Transverse colon (tissue), 4 donors: ENCODE measurements around the gene CLASRP. TPM values are rescaled to one million over a fixed set of nuclear protein-coding genes. Genes with fewer than 3 reads are reported as not detected.

Source experiments
- DNase-seq: peaks from one replicate; pipeline ENCODE4 v3.0.0-alpha.2; 2019
- H3K27ac ChIP-seq, 4 donors: fragments of 200-600 bp; sonication (generic); 2 replicates each; pipeline ENCODE4 v1.5.1; 2016 to 2018; ENCODE audit warnings: inconsistent platforms in 4 of 4
- H3K27me3 ChIP-seq: fragments of 200-600 bp; sonication (generic); 2 replicates; pipeline ENCODE4 v1.5.1; 2017; ENCODE audit warnings: inconsistent platforms
- H3K36me3 ChIP-seq, 4 donors: fragments of 200-600 bp; sonication (generic); 2 replicates each; pipeline ENCODE4 v1.5.1; 2017 to 2019; ENCODE audit warnings: inconsistent platforms in 4 of 4
- H3K4me1 ChIP-seq, 4 donors: fragments of 200-600 bp; sonication (generic); 2 replicates each; pipeline ENCODE4 v1.5.1; 2017 to 2020; ENCODE audit warnings: inconsistent platforms in 4 of 4
- H3K4me3 ChIP-seq, 4 donors: fragments of 200-600 bp; sonication (generic); 1 replicate in 1 of 4; 2 replicates in 3 of 4; pipeline versions ENCODE4 v1.5.1 to v1.6.1; 2017 to 2019; ENCODE audit warnings: inconsistent platforms in 4 of 4
- H3K9me3 ChIP-seq, 2 donors: fragments of 200-600 bp; sonication (generic); 2 replicates each; pipeline ENCODE4 v1.5.1; 2017 to 2019; ENCODE audit warnings: inconsistent platforms in 2 of 2
- EP300 ChIP-seq: sonication (generic); formaldehyde crosslinking; IDR thresholded peaks from one replicate; pipeline ENCODE4 v1.6.1; 2017; ENCODE audit warnings: antibody characterized with exemption, low read depth
- POLR2A ChIP-seq: fragments of 450-650 bp; IDR thresholded peaks from one replicate; pipeline ENCODE4 v1.6.1; 2016; ENCODE audit warnings: antibody characterized with exemption, mild to moderate bottlenecking, moderate library complexity
- POLR2AphosphoS5 ChIP-seq, 3 donors: sonication (generic); formaldehyde crosslinking; IDR thresholded peaks; one replicate each; pipeline ENCODE4 v1.6.1; 2016; ENCODE audit warnings: antibody characterized with exemption in 3 of 3
- WGBS, 2 donors: methylation state at CpG; one replicate each; pipeline ENCODE4 v1.1.5; 2018; ENCODE audit warnings: low coverage in 1 of 2; 5-methylcytosine and 5-hydroxymethylcytosine counted together
- in situ Hi-C, 4 donors: fragments of 200-750 bp; cut with MboI; loops; one replicate each; pipeline versions ENCODE4 v1.15.0 to v1.15.1; 2017; ENCODE audit warnings: low sequenced_read_pairs in 3 of 4, low pct_ligation_motif_present in 1 of 4, low pct_unique_long_range_greater_than_20kb in 1 of 4
- intact Hi-C: fragments of 100-400 bp; cut with DNase I; formaldehyde crosslinking; loops from one replicate; pipeline ENCODE4 v1.15.1; 2023; ENCODE audit warnings: low total_unique reads
- total RNA-seq, 4 donors: library from RNA; depleted of rRNA; stranded (reverse); fragments of >200 nt; gene quantifications; one replicate each; pipeline ENCODE4 v1.1.0, GENCODE V29; 2016
- TF ChIP-seq, protein P1 (sequence below), 5 experiments: fragments of 200-600 bp in 3 of 5; fragments of 450-650 bp in 2 of 5; sonication (generic) in 3 of 5; IDR thresholded peaks; 1 replicate in 2 of 5; 2 replicates in 3 of 5; pipeline ENCODE4 v1.5.1; 2016 to 2017; ENCODE audit warnings: antibody characterized with exemption in 5 of 5, inconsistent platforms in 3 of 5, mild to moderate bottlenecking in 2 of 5, moderate library complexity in 1 of 5

The CLASRP gene
- total RNA-seq, 4 donors from 2014 or later, result 82.6 to 382 (median 100) TPM

DNA sequence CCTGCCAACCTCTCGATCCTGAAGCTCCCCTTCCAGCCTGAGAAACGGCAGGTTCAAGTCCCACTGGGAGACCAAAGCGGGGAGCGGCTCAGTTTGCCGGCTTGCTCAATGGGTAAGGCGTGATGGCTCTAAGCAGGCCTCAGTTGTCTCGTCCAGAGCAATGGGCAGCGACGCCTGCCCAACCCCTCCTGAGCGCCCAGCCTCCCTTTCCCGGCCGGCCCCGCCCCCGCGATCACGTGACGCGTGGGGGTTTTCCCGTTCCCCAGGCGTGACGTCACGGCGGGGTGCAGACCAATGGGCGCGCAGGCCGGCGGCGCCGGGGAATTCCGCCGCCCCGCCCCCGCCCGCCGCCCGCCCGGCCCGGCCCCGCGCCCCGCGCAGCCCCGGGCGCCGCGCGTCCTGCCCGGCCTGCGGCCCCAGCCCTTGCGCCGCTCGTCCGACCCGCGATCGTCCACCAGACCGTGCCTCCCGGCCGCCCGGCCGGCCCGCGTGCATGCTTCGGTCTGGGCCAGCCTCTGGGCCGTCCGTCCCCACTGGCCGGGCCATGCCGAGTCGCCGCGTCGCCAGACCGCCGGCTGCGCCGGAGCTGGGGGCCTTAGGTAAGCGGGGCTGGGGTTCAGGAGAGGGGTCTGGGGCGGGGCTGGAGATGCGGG is 37.6 kb upstream of the CLASRP start, which contains the start of gene RELB:
RELB (plus strand) TSS at position 378 of the 653 bp plus-strand sequence; CDS start at position 494, 116 bp downstream.
- in situ Hi-C loops, result no loop called here
- Histone ChIP-seq H3K27me3 (no peaks in the 10 kb centered on the region), H3K27ac (peak within 1 kb of the TSS; percentile 100), H3K9me3 (no peaks in the 10 kb centered on the region), H3K36me3 (no peaks in the 10 kb centered on the region), H3K4me1 (peaks cover 7 to 30% (median 18%) of the 10 kb centered on the region in 4 donors), H3K4me3 (peak within 1 kb of the TSS; percentile 84 to 99 (median 96))
- TF ChIP-seq POLR2AphosphoS5 (IDR thresholded peaks at IDR 0.05) (peak in 1 of 3 donors; percentile 46), EP300 (peak; percentile 25), POLR2A (no peak)
- DNase-seq, result peak; percentile 98
- WGBS, 2 donors, result 2% methylated on average over 35 of the region's 79 CpGs; no CpG with 5 or more reads in 1 of the 2 donors
- intact Hi-C loops, result no loop called here

DNA sequence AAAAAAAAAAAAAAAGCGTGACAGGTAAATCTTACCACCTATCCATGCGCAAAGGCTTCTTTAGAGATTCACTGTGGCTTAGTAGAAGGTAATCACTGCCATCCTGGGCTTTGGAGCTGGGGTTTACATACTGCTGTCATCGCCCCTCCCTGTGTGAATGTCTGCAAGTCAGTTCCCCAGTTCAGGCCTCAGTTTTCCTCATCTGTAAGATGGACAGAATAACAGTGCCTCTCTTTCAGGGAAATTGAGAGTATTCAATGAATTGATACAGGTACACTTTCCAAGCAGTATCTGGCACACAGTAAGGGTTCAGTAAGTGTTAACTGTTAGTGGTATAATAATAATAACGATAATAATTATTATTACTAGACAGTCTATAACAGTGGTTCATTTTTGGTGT is 35.4 kb upstream of the CLASRP start:
- H3K9me3 ChIP-seq, result no peaks in the 10 kb centered on the region
- H3K4me1 ChIP-seq, result peaks cover 7 to 52% (median 34%) of the 10 kb centered on the region in 4 donors
- no peak for DNase-seq
- H3K4me3 ChIP-seq, result no peak overlapping the region
- no peak for TF ChIP-seq EP300
- TF ChIP-seq POLR2A, result no peak
- no peak for TF ChIP-seq POLR2AphosphoS5 (IDR thresholded peaks at IDR 0.05)
- TF ChIP-seq, protein P1, sequence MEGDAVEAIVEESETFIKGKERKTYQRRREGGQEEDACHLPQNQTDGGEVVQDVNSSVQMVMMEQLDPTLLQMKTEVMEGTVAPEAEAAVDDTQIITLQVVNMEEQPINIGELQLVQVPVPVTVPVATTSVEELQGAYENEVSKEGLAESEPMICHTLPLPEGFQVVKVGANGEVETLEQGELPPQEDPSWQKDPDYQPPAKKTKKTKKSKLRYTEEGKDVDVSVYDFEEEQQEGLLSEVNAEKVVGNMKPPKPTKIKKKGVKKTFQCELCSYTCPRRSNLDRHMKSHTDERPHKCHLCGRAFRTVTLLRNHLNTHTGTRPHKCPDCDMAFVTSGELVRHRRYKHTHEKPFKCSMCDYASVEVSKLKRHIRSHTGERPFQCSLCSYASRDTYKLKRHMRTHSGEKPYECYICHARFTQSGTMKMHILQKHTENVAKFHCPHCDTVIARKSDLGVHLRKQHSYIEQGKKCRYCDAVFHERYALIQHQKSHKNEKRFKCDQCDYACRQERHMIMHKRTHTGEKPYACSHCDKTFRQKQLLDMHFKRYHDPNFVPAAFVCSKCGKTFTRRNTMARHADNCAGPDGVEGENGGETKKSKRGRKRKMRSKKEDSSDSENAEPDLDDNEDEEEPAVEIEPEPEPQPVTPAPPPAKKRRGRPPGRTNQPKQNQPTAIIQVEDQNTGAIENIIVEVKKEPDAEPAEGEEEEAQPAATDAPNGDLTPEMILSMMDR (IDR thresholded peaks at IDR 0.05), result no peak
- H3K27me3 ChIP-seq, result no peaks in the 10 kb centered on the region
- in situ Hi-C loops, result no loop called here
- intact Hi-C loops, result no loop called here
- H3K36me3 ChIP-seq, result no peaks in the 10 kb centered on the region
- 93 to 95% methylated on average over 3 to 4 of the region's 4 CpGs for WGBS, 2 donors
- H3K27ac ChIP-seq, result no peak overlapping the region

DNA sequence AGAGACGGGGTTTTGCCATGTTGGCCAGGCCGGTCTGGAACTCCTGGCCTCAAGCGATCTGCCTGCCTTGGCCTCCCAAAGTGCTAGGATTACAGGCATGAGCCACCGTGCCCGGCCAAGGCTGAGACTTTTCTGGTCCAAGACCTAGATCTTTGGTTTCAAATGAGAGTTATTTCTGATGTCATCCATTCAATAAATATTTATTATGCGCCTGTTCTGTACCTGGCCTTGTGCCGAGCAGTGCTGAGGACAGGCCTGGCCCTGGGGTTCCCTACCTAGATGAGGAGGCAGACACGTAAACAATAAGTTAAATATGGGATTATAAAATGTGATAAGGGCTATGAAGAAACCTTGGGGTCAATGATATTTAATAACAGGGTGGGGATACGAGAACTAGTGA is 33.1 kb upstream of the CLASRP start:
- peak; percentile 85 for DNase-seq
- Histone ChIP-seq H3K36me3 (no peaks in the 10 kb centered on the region), H3K4me1 (peaks cover 7 to 56% (median 36%) of the 10 kb centered on the region in 4 donors), H3K27ac (peak overlapping the region; percentile 77 to 93 (median 88)), H3K4me3 (no peak overlapping the region), H3K9me3 (no peaks in the 10 kb centered on the region), H3K27me3 (no peaks in the 10 kb centered on the region)
- 60 to 90% methylated on average over 2 to 9 of the region's 9 CpGs for WGBS, 2 donors
- intact Hi-C loops, result no loop called here
- in situ Hi-C loops, result no loop called here
- TF ChIP-seq POLR2A (no peak), POLR2AphosphoS5 (IDR thresholded peaks at IDR 0.05) (peak in 2 of 3 donors; percentile 8 to 37)

DNA sequence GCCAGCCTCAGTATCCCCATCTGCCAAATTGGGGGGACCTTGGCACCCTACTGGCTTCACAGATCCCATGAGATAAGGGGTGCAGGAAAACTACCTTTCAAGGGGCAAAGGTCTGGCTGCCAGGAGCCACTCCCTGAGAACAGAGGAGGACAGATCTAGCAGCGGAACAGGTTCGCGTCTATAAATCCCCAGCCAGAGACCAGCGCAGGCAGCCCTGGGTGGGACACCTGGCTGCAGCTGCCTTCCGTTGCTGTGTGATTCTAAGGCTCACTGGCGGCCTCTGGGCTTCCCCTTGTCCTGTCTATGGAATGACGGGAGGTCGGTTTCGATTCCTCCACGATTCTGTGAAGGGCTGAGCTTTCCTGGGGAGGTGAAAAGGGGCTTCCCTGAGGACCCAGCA is 30.3 kb upstream of the CLASRP start:
- H3K4me3 ChIP-seq, result peak overlapping the region in 2 of 4 donors; percentile 14 to 38

More for the DNA sequence above, 30.3 kb upstream of the CLASRP start:
- Histone ChIP-seq H3K9me3 (no peaks in the 10 kb centered on the region), H3K27me3 (no peaks in the 10 kb centered on the region), H3K36me3 (peaks cover 0 to under 1% (median 0%) of the 10 kb centered on the region in 4 donors), H3K27ac (peak overlapping the region; percentile 77 to 93 (median 85)), H3K4me1 (peaks cover 0 to 44% (median 25%) of the 10 kb centered on the region in 4 donors)
- peak; percentile 85 for DNase-seq
- in situ Hi-C loops, result no loop called here
- intact Hi-C loops, result no loop called here
- TF ChIP-seq, protein P1 (IDR thresholded peaks at IDR 0.05), result no peak
- TF ChIP-seq POLR2AphosphoS5 (IDR thresholded peaks at IDR 0.05) (peak; percentile 30 to 72 (median 61)), POLR2A (peak; percentile 54), EP300 (no peak)
- 45% methylated on average over 10 of the region's 10 CpGs; no CpG with 5 or more reads in 1 of the 2 donors for WGBS, 2 donors
